HuH-7.5 (cell line): Measurements from ENCODE around the gene MTFR1L.
"Not testable (repeated sequence)": the region's sequence is repeated elsewhere in the genome, so short reads cannot be mapped to it uniquely, and the experiment has no call there.

Experiments
- DNase-seq: peaks from one replicate; pipeline ENCODE4 v3.0.0; 2011; ENCODE audit warnings: low spot score

MTFR1L gene

DNA sequence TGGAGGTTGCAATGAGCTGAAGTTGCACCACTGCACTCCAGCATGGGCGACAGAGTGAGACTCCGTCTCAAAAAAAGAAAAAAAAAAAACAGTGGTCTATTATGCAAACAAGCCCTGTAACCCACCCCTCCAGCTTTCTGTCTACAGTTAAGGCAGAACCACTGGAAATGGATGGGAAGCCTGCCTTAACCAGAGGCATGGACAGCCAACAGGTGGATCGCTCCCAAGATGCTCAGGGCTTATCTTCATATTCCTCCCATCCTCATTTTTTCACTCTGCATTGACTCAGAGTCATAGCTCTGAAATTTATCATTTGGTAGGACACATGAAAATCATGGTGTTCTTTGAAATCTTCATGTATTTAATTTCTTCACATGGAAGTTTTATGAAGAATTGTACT is 8.7 kb downstream of the MTFR1L start:
- no peak for DNase-seq

DNA sequence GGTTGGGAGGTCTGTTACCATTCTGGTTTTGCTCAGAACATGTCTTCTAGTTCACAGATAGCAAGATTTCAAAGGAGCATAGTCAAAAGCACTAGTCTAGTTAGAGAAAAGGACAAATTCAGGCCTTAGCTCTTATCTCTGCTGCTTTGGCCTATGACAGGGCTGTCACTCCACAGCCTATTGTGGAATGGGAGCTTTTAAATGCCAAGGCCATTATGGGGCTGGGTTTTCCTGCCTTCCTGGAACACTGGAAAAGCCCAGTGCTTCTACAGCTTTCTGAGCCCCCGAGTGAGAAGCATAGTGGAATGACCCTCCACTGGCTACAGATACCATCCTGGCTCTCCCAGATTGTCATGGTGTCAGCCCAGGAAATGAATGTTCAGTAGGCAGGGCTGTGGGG is 9.3 kb downstream of the MTFR1L start:
- DNase-seq, result no peak

DNA sequence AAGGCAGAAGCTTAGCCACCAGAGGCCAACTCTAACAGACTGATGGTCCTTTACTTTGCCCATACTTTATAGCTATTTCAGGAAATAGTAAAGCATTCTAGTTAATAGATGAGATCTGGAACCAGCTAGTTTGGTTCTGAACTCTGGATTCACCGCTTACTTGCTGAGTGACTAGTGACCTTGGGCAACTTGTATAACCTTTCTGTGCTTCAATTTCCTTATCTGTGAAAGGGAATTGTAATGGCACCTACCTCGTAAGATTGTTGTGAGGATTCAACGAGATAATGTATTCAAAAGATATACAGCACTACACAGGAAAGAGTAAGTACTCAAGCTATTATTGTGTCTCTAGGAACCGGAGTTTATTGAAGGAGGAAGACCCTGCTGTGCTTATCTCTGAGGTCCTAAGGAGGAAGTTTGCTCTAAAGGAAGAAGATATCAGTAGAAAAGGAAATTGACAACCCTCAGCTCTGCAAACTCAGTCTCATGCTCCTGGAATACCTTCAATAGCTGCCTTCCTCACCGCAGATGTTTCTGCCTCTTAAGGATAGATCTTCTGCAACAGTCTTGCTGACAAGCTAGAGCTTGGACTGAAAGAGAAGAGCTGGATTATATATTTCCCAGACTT is 11.9 kb downstream of the MTFR1L start:
- DNase-seq, result no peak

DNA sequence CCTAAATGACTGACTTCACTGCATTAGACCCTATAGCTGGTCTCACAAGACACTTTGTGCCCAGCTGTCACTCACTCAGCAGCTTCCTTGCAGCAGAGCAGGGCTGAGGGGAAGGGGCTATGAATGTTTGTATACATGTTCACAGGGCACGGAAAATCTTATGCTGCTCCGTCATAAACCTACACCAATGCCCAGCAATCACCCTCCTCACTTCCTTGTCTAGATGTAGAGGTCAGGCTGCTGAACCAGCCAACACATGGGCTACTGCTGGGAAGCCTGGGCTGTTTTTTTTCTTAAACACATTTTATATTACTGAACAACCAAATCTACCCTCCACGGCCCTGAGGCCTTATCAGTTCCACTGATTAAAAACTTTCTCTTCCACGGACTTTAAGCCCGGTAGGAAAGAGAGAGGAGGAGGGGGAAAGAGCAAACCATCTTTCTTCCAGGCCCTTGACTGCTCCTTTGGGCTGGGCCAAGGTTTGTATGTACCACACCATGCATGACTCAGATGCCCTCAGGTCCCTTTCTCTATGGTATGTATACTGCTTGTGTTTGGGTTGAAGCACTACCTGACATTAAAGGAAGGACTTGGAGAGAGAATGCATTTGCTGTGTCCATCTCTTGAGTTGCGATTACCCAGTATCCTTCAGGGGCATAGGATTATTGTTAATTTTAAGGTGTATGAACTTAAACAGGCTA is 12.7 kb downstream of the MTFR1L start:
- no peak for DNase-seq

DNA sequence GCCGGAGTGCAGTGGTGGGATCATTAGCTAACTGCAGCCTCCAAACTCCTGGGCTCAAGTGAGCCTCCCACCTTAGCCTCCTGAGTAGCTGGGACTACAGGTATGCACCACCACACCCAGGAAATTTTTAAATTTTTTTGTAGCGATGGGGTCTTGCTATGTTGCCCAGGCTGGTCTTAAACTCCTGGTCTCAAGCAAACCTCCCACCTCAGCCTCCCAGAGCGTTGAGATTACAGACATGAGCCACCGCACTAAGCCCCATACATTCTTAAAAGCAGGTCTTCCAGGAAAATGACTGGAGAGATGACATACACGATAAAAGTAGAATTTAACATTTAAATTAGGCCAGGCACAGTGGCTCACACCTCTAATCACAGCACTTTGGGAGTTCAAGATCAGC is 13.4 kb downstream of the MTFR1L start:
- DNase-seq, result no peak

DNA sequence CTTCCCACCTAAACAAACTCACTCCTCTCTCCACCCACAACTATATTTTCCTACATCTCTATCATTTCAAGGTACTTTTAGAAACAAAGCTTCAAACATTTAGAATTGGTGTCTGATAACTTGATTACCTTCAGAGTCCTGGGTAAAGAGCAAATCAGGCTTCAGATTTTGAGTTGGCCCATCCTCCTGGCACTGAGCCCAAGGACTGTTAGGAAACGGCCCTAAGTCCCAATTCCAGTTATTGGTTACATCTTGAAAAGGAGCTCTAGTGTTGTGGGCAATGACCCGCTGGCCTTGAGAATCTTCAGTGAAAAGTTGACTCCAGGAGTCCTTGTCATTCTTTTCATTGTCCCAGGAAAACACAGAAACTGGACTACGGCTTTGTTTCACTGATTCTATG is 15.1 kb downstream of the MTFR1L start:
- no peak for DNase-seq

DNA sequence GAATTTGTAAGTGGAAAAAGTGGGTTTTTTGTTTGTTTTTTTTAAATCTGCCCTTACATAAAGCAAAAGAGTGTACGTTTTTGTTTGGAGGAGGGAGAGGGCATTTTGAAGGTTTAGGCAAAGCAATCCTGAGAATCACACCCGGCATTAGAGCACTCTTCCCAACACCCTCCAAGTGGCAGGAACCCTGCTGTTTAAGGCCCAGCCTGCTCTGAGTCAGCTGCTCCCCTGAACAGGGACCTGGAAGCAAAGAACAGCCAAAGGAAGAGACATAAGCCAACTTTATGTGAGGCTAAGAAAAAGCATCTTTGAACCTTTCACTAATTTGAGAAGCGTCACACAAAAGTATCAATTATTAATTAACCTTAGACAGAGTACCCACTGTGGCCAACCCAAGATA is 16.9 kb downstream of the MTFR1L start:
- no peak for DNase-seq

DNA sequence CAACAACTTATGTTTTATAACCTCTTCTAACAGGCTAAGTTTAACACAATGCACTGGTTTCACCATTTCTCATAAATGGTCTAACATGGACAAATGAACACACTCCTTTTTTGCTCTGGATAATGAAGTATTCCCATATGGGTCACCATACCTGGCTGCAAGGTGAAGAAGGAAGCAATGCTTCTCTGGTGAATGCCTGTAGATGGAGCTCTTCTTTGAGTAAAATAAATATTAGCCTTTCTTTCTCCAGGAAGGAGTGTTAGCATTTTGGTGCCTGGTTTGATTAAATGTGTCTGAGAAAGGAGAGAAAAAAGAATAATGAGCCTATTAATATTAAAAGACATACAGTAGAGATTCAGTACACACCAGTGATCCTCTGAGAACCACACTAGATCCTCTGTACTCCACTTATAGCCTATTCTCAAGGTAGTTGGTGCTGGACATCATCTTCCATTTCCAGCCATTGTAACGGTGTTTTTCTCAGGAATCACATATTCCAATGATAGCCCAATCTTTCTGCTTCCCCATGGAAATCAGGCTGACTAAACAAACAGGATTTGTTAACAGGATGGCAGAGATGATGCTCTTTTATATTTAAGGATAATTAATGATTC is 17.6 kb downstream of the MTFR1L start:
- DNase-seq, result no peak

DNA sequence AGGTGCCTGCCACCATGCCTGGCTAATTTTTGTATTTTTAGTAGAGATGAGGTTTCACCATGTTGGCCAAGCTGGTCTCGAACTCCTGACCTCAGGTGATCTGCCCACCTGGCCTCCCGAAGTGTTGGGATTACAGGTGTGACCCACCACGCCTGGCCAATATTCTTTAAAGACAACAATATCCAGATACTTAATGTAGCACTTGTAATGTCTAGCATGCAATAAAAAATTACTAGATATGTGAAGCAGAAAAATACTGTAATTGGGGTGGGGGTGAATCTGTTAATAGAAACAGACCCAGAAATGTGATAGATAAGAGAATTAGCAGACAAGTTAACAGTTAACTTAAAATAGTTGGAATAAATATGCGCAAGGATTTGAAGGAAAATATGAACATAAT is 20.1 kb downstream of the MTFR1L start:
- not testable (repeated sequence) for DNase-seq

DNA sequence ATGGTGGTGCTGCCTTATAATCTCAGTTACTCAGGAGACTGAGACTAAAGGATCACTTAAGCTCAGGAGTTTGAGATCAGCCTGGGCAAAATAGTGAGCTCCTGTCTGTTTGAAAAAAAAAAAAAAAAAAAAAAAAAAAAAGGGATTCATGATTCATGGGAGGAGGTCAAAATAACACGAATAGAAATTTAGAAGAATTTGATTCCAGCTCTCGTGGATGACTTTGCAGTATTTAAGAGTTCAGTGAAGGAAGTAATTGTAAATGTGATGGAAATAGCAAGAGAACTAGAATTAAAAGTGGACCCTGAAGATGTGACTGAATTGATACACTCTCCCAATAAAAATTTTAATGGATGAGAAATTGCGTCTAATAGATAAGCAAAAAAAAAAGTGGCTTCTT is 23.7 kb downstream of the MTFR1L start:
- no peak for DNase-seq

DNA sequence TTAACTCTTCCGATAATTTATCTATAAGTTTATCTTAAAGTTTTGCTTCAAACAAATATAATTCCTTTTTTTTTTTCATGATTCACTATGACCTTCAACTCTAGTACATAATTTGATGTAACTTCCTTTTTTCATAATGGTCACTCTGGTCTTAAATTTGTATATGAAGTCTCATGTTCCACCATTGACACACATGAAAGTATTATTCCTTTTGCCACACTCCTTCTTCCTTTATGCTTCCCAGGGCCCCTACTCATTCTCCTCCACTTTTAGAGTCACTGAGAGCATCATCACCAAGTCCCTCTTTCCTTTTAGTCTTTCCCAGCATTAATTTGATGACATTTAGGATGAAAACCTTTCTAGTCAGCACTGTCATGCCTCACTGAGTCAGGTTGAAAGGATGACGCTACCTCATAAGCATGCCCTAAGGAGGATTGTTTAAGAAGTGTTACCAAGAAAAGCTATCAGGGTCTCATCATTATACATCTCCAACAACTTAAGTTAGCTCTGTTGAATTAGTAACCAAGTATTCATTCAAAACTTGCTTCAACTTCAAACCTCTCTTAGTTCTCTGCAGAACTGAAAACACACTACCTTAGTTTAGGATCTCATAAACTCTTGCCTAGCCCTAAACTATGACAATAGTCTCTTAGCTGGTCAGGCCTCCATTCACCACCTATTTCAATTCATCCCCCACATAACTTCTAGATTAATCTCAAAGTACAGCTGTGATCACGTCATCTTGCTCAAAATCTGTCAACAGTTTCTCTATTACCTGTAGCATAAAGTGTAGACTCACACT is 25.0 kb downstream of the MTFR1L start:
- DNase-seq, result no peak

DNA sequence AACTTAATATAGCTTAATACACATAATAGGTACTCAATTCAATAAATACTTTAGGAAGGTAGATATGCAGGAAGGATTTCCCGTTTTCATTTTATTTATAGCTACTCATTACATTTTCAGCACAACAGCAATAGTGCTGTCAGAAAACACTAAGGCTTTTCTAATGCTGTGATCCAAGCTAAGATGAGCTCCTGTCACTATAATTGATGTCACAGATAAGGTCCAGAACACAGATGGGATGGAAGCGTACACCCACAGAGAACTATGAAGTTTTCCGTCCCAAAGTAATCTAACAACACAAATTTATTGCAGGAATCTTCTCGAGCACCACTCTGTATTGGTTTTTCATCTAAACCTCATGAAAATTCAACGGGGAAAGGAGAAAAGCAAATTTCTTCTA is 25.9 kb downstream of the MTFR1L start:
- no peak for DNase-seq

DNA sequence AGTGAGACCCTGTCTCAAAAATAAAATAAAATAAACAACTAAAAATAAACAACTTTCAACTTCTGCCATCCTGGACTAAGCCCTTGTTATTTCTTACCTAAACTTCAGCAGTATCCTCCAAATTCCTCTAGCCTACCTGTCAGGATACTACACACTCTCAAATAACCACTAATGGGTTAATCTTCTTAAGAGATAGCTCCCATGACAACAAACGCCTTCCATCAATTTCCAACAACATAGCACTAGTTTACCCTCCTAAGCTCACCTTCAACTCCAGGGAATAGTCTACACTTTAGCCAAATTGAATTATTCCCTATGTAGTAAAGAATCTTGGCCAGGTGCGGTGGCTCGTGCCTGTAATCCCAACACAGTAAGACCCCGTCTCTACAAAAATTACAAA is 28.2 kb downstream of the MTFR1L start:
- DNase-seq, result no peak

DNA sequence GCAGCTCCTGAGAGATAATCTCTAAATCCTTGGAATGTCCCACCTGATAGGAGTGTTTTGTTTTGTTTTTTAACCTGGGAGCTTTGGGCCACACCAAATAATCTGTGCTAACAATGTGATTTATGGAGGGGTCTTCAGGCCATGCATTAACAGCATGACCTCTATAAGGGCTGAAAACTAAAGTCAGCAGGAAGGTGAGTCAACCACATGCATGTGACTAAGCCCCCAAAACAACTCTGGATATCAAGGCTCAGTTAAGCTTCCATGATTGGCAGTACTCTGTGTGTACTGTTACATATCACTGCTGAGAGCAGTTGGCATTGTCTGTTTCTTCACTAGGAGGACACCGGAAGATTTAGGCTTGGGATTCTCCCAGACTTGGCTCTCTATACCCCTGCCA is 28.8 kb downstream of the MTFR1L start:
- DNase-seq, result no peak

DNA sequence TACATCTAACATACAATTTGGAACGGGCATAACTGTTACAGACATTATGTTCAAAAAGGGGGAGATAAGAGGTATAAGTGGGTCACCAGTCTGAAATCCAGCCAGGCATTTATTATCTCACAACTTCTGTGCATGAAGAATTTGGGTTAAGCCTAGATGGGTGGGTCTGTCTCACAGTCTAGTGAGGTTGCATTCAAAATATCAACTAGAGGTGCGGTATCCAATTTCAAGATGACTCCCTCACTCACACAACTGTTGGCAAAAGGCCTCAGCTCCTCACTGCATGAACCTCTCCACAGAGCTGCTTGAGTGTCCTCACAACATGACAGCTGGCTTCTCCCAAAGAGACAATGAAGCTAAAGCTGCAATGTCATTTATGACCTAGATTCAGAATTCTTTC is 34.8 kb downstream of the MTFR1L start:
- DNase-seq, result no peak

DNA sequence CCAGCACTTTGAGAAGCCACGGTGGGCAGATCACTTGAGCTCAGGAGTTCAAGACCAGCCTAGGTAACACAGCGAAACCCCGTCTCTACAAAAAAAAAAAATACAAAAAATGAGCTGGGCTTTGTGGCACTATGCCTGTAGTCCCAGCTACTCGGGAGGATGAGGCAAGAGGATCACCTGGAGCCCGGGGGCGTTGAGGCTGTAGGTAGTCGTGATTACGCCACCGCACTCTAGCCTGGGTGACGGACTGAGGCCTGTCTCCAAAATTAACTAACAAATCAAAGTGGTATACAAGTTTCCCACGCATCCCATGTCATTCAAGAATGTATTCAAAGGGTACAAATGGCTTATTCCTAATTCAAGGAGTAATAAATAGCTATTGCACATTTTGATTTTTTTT is 37.1 kb downstream of the MTFR1L start:
- DNase-seq, result no peak

DNA sequence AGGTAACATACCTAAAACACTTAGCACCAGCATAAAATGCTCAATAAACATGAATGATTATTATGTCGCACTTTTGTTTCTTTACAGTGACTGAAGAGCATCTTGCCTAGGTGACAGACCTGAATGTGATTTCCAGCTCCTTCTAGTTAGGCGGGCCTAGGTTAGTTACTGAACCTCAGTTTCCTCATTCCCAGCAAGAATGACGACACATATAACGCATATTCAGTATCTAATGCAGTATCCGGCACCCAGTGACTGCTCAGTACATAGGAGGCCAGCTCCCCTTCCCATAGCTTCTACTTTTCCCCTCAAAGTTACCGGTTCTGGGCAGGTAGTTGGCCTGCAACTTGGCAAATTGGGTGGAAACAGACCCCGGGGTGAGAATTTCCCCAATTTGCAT is 38.7 kb downstream of the MTFR1L start:
- DNase-seq, result no peak

DNA sequence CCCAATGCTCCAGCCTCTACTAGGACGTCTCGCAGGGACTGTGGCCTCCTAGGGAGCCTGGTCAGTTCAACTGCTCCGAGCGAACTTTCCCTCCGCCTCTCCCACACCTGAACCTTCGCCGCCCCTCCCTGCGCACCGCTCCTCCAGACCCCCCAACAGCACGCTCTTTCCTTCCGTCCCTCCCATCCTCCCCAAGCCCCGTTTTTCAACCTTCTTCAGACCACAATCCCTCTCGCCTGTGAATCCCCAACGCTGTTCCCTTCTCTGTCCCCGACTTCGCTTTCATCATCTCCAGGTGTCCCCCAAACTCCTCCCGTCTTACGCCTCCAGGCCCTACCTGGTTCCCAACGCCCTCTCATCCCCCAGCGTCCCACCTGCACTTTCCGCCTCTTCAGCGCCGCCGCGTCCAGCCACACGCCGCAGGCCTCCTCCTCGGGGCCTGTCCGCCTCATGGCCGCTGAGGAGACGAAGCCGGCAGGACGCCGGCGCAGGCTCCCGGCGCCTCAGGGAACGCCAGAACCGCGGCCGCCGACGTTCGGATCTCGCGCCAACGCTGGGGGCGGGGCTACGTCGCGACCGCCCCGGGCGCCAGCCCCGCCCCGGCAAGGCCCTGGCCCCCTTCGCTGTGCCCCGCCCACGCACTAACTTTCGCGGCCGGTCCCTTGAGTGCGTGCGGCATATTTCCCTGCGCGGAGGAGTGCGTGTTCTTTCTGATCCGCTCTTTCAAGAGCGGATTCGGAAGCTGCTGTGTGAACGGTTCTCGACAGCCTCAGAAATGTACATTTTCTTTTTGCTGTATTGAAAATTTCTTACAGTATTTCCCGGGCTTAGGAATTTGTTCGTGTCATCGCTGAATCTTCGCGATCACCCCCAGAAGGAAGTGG is 39.4 kb downstream of the MTFR1L start, which contains the start of gene AUNIP:
TSS of gene AUNIP (minus strand) at position 552 of the 884 bp plus-strand sequence. CDS start at position 452, 100 bp downstream.
- peak; percentile 81 for DNase-seq

DNA sequence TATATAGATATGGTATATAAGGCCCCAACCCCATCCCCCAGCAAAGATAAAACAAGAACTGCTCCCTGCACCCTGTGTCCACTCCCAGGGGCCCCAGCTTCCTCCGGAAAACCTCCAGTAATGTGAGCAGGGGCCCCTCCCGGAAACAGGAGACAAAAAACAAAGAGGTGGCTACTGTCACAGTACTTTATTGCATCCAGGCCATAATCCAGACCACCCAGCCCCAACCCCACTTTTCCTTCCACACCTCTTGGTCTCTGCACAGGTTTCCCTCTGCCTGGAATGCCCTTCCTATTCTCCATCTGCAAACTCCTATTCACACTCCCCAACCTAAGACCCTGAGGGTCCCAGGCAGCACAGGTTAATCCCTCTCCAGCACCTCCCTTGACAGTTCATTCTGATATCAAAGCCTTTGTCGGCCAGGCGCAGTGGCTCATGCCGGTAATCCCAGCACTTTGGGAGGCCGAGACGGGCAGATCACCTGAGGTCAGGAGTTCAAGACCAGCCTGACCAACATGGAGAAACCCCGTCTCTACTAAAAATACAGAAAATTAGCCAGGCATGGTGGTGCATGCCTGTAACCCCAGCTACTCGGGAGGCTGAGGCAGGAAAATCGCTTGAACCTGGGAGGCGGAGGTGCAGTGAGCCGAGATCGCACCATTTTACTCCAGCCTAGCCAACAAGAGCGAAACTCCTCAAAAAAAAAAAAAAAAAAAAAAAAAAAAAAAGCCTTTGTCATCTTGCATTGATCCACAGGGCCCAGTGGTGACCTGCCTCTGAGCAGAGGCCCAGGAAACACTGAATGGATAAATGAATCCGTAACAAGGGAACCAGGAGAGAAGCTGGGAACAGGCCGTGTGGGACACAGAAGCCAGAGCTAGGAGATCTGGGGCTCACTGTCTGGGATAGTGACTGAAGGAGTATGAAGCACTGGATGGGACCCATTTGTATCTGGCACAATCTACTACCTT is 41.8 kb downstream of the MTFR1L start:
- DNase-seq, result no peak

DNA sequence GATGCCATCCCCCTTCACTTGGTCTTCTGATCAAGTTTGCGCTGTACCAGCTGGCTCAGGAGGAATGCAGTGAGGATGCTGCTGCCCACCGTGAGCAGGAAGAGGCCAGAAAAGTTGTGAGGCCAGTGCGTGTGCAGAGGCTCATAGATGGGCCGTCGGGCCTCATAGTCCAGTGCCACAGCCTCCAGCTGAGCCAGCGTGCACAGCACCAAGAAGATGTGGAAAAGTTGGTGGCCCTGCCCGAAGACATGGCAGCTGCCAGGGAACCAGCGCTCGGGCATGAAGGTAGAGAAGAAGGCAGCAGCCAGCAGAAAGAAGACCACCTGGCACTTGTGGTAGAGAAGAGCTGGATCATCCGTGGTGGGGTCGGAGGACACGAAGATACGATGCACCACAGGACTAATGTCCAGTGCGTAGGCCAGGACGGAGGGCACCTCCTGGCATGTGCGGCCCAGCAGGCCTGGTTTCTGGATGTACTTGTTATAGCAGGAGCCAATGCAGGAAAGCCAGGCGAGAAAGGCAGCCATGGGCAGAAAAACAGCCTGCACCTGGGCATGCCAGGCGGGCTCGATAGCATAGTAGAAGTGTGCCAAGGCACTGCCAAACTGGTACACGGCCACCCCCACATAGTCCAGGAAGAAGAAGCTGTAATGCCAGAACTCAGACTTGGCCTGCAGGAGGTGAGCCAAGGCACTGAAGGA is 43.2 kb downstream of the MTFR1L start:
- DNase-seq, result no peak
